Renal pelvis (tissue), 12 donors: Measurements from ENCODE around the gene SOST. TPM values are rescaled to one million over a fixed set of nuclear protein-coding genes. Genes with fewer than 3 reads are reported as not detected.
"Not testable (repeated sequence)": the region's sequence is repeated elsewhere in the genome, so short reads cannot be mapped to it uniquely, and the experiment has no call there.

Source experiments
- DNase-seq: peaks from one replicate; pipeline ENCODE4 v3.0.0-alpha.2; 2013
- long read RNA-seq, 16 experiments: transcript quantifications; one replicate each; lab custom pipeline, GENCODE V29; 2026
- polyA plus RNA-seq, 3 donors: library from polyadenylated mRNA; unstranded; fragments of 120-200 nt; gene quantifications; one replicate each; pipeline ENCODE4 v1.2.1, GENCODE V29; 2013; ENCODE audit not compliant: insufficient read length in 3 of 3

SOST gene
- 10 to 100 TPM; 51.8 to 59.3 (median 58.2) TPM for polyA plus RNA-seq
- long read RNA-seq, donor 1, transcript SOST-201 (2 exons, 2,300 nt): major isoform, 25 of 25 reads
- long read RNA-seq, donor 1, partial matches to known transcripts: 0 of 25 reads
- long read RNA-seq, donor 1, other reads (novel, unspliced or antisense): 0 of 25 reads
- long read RNA-seq, donor 2, transcript SOST-201 (2 exons, 2,300 nt): major isoform, 31 of 31 reads
- long read RNA-seq, donor 2, partial matches to known transcripts: 0 of 31 reads
- long read RNA-seq, donor 2, other reads (novel, unspliced or antisense): 0 of 31 reads
- long read RNA-seq, donor 3, transcript SOST-201 (2 exons, 2,300 nt): major isoform, 23 of 23 reads
- long read RNA-seq, donor 3, partial matches to known transcripts: 0 of 23 reads
- long read RNA-seq, donor 3, other reads (novel, unspliced or antisense): 0 of 23 reads
- long read RNA-seq, donor 4, transcript SOST-201 (2 exons, 2,300 nt): major isoform, 38 of 38 reads
- long read RNA-seq, donor 4, partial matches to known transcripts: 0 of 38 reads
- long read RNA-seq, donor 4, other reads (novel, unspliced or antisense): 0 of 38 reads
- long read RNA-seq, donor 5, transcript SOST-201 (2 exons, 2,300 nt): major isoform, 16 of 16 reads
- long read RNA-seq, donor 5, partial matches to known transcripts: 0 of 16 reads
- long read RNA-seq, donor 5, other reads (novel, unspliced or antisense): 0 of 16 reads
- long read RNA-seq, donor 6, transcript SOST-201 (2 exons, 2,300 nt): major isoform, 23 of 23 reads
- long read RNA-seq, donor 6, partial matches to known transcripts: 0 of 23 reads
- long read RNA-seq, donor 6, other reads (novel, unspliced or antisense): 0 of 23 reads
- long read RNA-seq, donor 7, transcript SOST-201 (2 exons, 2,300 nt): major isoform, 32 of 32 reads
- long read RNA-seq, donor 7, partial matches to known transcripts: 0 of 32 reads
- long read RNA-seq, donor 7, other reads (novel, unspliced or antisense): 0 of 32 reads
- long read RNA-seq, donor 8: 0 reads
- long read RNA-seq, donor 9, transcript SOST-201 (2 exons, 2,300 nt): major isoform, 42 of 42 reads
- long read RNA-seq, donor 9, partial matches to known transcripts: 0 of 42 reads
- long read RNA-seq, donor 9, other reads (novel, unspliced or antisense): 0 of 42 reads
- long read RNA-seq, donor 10, transcript SOST-201 (2 exons, 2,300 nt): major isoform, 22 of 22 reads
- long read RNA-seq, donor 10, partial matches to known transcripts: 0 of 22 reads
- long read RNA-seq, donor 10, other reads (novel, unspliced or antisense): 0 of 22 reads
- long read RNA-seq, donor 11, transcript SOST-201 (2 exons, 2,300 nt): major isoform, 32 of 32 reads
- long read RNA-seq, donor 11, partial matches to known transcripts: 0 of 32 reads
- long read RNA-seq, donor 11, other reads (novel, unspliced or antisense): 0 of 32 reads
- long read RNA-seq, donor 12, transcript SOST-201 (2 exons, 2,300 nt): major isoform, 28 of 28 reads
- long read RNA-seq, donor 12, partial matches to known transcripts: 0 of 28 reads
- long read RNA-seq, donor 12, other reads (novel, unspliced or antisense): 0 of 28 reads
- long read RNA-seq, donor 13, transcript SOST-201 (2 exons, 2,300 nt): major isoform, 20 of 20 reads
- long read RNA-seq, donor 13, partial matches to known transcripts: 0 of 20 reads
- long read RNA-seq, donor 13, other reads (novel, unspliced or antisense): 0 of 20 reads
- long read RNA-seq, donor 14: 0 reads
- long read RNA-seq, donor 15: 0 reads
- long read RNA-seq, donor 16, transcript SOST-201 (2 exons, 2,300 nt): major isoform, 30 of 30 reads
- long read RNA-seq, donor 16, partial matches to known transcripts: 0 of 30 reads
- long read RNA-seq, donor 16, other reads (novel, unspliced or antisense): 0 of 30 reads

DNA sequence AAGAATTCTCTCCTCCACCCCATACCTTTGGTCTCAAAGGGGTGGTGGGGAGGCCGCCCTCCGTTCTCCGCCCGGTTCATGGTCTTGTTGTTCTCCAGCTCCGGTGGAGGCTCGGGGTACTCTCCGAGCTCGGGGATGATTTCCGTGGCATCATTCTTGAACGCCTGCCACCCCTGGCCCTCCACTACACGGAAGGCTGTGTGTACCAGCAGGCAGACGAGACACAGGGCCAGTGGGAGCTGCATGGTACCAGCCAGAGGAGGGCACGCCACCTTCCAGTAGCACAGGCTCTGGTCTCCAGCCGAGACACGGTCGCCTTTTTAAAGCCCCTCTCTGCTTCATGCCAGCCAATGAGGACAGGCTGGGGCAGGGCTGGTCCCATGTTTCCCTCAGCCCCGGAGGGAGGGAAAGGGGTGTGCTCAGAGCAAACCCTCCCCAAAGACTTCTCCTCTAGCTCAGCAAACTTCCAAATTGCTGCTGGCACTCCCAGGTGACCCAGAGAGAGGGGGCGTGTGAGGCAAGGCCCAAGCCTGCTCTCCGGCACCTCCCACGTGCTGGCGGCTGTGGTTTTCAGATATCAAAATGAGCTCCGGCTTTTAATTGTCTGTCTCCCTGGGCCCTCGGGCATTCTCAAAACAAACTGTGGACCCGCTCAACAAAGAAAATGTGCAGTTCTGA is at the start of gene SOST:
TSS of gene SOST (minus strand) at position 295 of the 678 bp plus-strand sequence. CDS start at position 245, 50 bp downstream.
- no peak for DNase-seq

DNA sequence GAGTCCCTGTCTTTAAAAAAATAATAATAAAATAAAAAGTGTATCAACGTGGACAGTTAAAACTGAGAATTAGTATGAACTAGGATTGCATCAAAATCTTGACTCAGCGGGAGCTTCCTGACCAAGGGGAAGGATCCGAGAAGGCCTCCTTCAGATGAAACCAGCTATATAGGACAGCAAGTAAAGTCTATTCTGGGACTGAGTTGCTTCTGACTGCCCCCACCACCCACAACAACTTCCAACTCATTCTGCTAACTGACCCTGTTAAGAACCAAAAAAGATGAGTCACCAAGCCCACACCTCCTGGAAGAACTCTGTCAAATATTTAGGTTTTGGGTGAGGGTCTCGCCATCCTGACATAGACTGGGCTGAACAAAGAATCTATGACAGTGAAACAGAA is 49.5 kb upstream of the SOST start:
- no peak for DNase-seq

DNA sequence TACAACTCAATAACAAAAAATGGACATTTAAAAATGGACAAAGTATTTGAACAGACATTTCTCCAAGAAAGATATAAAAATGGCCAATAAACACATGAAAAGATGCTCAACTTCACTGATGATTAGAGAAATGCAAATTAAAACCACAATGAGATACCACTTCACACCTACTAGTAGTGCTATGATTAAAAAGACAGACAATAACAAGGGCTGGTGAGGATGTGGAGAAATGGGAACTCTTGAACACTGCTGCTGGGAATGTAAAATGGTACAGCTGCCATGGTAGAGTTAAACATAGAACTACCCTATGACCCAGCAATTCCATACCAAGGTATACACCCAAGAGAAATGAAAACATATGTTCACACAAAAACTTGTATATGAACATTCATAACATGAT is 46.5 kb upstream of the SOST start:
- DNase-seq: no peak

DNA sequence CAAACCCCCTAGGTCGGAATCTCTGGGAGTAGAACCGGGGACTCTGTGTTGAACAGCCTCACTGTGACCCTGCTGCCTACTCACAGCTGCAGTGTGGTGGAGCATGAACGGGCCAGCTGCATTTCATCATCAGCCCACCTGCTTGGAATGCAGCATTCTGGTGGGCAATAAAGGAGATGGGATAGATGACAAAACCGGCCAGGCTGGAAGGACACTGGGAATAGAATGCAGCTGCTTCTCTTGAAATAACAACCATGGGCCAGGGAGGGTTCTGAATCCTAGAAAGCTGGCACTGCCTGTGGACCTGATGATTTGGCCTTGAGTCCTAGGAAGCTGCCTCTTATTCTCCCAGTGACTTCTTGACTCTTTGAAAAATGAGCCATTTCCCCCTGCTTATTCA is 45.2 kb upstream of the SOST start:
- DNase-seq: peak; percentile 81

DNA sequence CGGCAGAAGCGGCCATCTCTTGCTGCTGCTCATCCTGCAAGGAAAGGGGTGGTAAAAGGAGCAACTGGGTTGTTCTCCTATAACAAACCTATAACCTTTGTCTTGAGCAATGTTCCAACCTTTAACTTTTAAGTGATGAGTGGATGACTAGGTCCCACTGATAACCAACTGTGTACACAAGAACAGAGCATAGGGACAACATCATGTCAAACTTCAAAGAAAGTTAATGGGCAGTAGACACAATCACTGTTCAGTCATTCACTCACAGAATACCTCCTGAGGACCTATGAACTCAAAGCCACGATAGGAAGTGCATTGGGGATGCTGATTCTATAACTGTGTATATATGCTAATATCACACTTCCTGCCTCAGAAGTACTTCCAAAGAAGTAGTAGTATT is 43.3 kb upstream of the SOST start:
- no peak for DNase-seq

DNA sequence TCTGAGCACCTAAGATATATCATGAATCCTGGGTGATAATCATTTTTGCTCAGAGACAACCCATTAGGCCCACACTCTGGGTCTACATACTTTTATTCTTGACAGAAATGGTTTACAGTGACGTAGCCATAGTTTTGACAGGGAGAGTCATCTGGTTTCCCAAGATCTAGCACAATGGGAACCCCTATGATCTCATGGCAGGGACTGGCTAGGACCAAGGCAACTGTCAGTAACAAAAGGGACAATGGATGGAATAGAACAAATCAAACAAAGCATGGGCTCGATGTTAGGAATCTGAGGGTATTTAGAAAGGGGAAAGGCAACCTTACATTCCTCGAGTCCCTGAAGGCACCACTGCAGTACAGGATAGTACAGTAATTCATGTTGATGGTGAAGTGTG is 42.1 kb upstream of the SOST start:
- no peak for DNase-seq

DNA sequence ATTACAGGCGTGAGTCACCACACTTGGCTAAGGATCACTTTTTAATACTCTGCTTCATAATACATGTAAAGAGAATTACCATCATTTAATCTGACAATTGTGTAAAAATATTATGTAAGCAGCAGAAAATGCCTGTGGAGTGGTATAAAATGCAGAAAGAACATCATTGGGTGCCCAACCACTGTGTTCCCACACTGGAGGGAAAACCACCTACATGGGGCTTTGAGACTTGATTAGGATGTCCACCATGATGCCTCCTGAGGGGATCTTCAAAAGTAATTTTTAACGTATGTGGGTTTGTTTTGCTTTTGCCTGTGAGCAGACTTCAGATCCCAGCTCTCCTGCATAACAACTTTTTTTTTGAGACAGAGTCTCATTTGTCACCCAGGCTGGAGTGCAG is 40.5 kb upstream of the SOST start:
- no peak for DNase-seq

DNA sequence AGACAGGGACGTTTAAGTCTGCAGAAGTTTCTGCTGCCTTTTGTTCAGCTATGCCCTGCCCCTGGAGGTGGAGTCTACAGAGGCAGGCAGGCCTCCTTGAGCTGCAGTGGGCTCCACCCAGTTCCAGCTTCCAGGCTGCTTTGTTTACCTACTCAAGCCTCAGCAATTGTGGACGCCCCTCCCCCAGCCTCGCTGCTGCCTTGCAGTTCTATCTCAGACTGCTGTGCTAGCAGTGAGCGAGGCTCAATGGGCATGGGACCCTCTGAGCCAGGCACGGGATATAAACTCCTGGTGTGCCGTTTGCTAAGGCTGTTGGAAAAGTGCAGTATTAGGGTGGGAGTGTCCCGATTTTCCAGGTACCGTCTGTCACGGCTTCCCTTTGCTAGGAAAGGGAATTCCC is 39.4 kb upstream of the SOST start:
- DNase-seq: not testable (repeated sequence)

DNA sequence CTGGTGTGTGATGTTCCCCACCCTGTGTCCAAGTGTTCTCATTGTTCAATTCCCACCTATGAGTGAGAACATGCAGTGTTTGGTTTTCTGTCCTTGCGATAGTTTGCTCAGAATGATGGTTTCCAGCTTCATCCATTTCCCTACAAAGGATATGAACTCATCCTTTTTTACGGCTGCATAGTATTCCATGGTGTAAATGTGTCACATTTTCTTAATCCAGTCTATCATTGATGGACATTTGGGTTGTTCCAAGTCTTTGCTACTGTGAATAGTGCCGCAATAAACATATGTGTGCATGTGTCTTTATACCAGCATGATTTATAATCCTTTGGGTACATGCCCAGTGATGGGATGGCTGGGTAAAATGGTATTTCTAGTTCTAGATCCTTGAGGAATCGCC is 34.1 kb upstream of the SOST start:
- DNase-seq: not testable (repeated sequence)

DNA sequence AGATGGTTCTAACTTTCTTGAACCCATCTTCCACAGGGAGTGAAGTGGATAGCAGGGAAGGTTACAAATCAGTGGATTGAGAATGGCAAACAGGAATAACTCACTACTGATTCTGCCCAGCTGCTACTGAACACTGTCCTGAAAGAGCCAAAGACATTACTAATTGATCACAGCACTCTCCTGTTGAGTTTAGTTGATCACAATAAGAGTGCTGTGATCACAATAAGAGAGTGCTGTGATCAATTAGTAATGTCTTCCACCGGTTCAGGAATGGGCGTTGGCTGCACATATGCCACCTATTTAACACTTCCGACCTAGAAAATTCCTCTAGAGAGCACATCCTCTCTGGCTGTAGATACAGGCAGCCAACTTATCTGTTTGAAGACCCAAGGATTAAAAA is 33.0 kb upstream of the SOST start:
- peak; percentile 33 for DNase-seq

DNA sequence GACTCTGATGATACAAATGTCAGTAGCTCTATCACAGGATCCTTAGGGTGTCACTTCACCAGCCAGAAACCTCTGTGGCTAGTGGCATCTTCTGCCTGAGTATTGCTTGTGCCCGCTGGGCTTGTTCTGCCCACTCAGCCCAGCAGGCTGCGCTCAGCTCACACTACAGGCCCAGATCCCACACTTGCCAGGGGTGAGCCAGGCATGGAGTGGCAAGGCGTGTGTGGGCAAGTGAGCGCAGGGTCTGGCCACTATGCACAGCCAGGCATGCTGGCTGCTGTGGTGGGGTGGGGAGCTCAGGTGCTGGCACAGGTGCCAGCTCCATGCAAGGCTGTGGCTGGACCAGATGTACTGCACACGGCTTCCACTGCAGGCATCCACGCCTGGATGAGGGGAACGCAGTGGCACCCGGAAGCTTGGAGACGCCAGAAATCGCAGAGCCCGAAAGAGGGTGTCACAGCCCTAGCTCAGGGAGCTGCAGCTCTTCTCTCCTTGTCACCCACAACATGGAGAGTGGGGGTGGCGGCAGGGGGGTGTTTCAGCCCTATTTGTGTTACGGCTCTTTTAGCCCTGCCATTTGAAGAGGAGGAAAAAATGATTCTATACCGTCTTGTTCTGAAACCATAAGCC is 31.8 kb upstream of the SOST start:
- DNase-seq: no peak

DNA sequence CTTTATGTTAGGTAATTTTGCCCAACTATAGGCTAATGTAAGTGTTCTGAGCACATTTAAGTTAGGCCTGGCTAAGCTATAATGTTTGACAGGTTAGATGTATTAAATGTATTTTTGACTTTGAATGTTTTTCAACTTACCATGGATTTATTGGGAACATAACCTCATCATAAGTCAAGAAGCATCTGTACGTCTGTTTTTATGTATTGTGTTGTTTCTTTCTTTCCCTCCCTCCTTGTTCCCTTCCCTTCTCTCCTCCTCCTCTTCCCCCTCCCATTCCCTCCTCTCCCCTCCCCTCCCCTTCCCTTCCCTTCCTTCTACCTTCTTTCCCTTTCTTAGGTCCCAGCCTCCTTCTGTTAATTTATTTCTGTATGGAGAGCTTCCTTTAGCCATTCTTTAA is 30.9 kb upstream of the SOST start:
- DNase-seq: no peak

DNA sequence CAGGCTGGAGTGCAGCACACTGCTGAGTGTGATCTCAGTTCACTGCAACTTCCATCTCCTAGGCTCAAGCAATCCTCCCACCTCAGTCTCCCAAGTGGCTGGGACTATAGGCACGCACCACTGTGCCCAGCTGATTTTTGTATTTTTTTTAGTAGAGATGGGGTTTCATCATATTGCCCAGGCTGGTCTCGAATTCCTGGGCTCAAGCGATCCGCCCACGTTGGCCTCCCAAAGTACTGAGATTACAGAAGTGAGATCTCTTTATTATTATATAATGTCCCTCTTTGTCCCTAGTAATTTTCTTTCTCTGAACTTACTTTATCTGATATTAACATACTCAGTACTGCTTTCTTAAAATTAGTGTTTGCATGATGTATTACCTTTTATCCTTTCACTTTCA is 29.9 kb upstream of the SOST start:
- no peak for DNase-seq

DNA sequence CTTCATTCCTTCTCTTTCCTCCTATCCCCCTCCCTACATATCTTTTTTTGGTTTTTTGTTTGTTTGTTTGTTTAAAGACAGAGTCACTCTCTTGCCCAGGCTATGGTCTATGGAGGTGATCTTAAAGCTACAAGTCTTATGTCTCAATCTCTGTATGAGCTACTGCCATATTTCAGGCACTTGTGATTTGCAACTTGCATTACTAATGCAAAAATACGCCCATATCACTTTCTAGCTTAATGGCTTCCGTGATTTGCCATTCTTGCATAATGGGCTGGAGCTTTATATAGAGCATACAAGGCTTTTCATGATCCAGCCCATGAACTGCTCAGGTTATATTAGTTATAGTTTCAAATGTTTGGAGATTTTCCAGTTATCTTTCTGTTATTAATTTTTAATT is 29.1 kb upstream of the SOST start:
- no peak for DNase-seq

DNA sequence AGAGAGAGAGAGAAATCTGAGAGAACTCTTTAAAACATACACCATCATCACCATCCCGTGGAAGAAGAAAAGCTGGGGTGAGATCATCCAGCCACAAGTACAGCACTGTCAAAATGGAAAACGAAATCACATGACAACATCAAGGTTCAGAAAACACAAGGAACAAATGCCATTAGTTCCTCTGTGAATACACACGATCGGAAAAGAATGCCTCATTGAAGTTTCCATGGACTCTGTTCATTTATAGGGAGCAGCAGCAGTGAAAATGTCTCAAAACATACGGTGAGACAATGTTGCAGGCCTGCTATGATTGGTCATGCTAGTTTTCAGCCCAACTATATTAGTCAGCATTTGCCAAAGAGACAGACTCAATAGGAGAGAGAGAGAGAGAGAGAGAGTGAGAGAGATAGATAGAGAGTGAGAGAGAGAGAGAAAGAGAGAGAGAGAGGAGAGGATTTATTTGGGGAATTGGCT is 26.1 kb upstream of the SOST start:
- no peak for DNase-seq

DNA sequence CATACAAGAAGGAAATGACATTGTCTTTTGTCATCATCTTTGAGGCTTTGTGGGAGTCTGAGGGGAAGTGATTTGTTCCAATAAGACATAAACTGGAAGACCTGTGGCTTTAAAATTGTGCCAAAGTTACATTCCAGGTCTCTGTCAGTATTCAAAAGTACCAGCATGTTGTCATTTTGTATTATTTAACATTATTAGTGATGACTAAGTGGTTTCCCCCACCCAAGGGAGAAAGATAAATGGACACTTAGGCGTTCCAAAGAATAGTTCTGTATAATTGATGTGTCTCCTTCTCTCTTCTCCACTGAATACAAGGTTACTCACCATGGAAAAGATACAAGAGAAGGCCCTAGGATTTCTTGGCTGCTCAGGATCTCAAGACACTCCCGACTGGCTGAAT is 25.5 kb upstream of the SOST start:
- DNase-seq: no peak

DNA sequence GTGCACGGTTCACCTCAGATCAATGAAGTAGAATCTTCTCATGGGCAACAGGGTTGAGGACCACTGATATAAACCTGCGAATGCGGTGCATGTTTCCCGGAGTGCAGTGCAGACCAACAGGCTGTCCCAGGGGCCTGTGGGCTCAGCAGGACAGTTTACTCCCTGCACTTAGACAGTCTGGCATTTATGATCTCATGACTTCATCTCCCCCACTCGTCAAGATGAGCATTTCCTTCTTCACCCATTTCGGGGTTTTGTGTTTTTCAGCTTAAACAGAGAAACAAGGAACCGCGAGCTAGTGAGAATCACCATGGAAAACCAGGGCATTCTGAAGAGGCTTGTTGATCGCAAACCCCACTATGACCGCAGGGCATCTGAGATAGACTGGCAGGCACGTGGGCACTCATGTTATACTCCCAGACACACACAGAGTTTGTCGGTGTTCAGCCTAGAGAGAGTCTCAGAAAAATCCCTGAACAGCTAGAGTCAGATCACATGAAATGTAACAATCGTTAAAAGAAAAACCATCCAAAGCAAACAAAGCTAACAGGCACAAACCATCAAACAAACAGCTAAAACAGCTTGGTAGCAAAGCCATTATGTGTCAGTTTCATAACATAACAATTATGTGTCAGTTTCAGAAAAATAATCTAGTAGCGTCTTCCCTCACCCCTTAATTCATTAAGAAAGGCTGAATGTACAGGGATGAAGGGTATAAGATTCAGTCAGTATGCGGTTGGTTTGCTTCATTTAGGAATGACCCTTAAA is 24.5 kb upstream of the SOST start:
- no peak for DNase-seq

DNA sequence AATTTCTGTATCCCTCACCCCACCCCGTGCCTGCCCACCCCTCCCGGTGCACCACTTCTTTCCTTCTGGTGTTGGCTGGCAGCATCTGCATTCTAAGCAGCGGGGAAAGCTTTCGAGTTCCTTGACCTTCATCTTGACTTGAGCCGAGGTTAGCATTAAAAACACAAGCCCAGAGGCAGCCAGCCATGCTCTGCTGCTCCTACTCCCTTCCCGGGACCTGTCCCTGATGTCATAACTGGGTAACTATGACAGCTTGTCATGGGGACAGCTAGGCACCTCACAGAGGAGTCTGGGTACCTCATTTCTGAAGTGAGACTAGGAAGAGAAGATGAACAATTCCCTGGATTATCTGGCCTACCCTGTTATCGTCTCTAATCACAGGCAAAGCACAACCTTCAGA is 21.5 kb upstream of the SOST start, which contains the start of gene CFAP97D1:
TSS of gene CFAP97D1 (plus strand) at position 301 of the 400 bp plus-strand sequence. CDS start at position 329, 28 bp downstream.
- DNase-seq: no peak
